T-helper 2 cell (primary cell): ENCODE data around the gene COL19A1.
"Not testable (repeated sequence)": the region's sequence is repeated elsewhere in the genome, so short reads cannot be mapped to it uniquely, and the experiment has no call there.

Experiments
- DNase-seq, 5 experiments: peaks; one replicate each; pipeline versions ENCODE4 v3.0.0 to v3.0.0-alpha.2; 2012 to 2022
- total RNA-seq, 2 donors: gene quantifications; one replicate each; lab custom pipeline; 2026; lab: John Stamatoyannopoulos, UW

Gene COL19A1
- total RNA-seq: 0 to 0.34 reads per million in 2 donors

DNA sequence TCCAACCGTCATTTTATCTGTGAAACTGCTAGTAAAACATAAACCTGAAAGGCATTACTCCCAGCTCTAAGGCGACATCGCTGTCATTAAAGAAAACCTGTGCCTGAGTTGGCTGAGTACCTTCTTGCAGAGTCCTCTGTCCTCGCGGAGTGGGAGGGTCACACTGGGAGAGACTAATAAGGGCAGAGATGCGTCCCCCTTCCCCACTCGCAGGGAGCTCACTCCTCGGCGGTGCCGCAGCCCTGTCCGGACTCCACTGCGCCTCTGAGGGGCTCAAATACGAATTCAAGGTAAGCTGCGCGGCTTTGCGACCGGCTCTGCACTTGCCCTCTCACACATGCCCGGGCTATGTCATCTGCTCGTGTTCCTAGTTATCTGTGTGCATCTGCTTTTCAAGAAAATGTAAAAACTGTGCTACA is at the start of gene COL19A1:
Gene COL19A1, plus strand, starts transcription at position 206 of the 419 bp plus-strand sequence. CDS start 13,012 bp downstream, outside the sequence.
- DNase-seq: peak in 3 of 5 experiments; percentile 9 to 25 (median 11)

DNA sequence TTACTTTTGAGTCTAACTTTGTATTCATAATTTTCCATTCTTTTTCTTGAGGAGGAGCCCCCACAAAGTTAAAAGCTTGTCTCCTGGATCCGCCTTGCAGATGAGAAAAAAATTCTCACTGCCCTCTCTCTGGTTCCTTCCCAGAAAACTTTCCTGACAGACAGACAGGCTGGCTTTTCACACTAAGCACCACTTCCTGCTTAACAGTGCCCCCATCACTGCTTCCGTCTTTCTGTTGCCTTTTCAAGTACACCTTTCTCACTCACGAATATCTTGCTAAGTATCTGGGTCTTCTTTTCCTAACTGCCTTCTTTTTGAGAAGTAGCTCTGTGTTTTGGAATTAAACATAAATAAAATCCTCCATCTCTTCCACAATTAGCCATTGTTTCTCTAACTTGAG is 49.8 kb upstream of the COL19A1 start:
- peak in 2 of 5 experiments; percentile 10 to 59 for DNase-seq

DNA sequence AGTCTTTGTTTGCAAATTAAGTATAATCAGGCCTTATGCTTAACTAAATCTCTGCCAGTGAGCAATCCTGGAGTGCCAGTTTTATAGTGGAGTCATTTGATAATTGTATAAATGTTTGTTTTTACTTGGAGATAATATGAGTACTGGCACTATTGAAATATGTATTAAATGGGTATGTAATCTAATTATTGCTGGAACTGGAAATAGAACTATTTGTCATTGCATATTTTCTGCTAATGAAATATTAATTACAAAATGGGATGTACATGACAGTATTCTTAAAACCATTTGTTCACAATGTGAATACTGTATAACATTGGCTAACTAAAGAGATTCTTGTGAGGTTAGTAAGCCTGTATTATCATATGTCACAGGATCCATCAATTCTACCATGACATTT is 49.0 kb upstream of the COL19A1 start:
- DNase-seq: no peak

DNA sequence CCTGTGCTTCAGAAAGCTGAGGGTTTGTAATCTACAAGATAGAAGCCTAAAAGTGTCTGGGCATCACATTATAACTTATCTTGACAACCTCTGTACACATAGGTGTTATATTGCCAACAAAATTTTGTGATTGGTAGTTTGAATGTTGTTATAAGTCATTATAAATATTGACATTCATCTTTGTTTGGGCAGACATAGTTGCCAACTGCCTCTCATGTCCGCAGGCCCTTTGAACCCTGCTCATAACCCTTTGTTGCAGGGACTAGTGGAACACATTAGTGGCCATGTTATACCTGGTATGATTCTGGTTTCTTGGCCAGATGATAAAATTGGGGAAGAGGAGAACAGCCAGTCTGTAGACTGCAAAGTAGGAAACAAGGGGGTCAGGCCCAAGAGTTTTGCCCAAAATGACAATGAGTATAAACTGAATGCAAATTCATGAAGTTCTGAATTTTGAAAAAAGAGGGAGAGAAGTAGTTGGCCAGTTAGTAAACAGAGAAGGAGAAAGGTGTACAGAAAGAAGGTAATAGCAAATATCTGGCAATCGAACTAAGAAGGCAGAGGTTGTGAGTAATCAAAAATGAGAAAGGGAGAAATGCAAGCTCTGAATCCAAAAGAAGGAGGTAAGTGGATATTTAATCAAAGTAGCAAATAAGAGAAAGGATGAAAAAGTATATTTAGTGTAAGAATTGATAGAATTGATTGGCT is 48.0 kb upstream of the COL19A1 start:
- no peak for DNase-seq

DNA sequence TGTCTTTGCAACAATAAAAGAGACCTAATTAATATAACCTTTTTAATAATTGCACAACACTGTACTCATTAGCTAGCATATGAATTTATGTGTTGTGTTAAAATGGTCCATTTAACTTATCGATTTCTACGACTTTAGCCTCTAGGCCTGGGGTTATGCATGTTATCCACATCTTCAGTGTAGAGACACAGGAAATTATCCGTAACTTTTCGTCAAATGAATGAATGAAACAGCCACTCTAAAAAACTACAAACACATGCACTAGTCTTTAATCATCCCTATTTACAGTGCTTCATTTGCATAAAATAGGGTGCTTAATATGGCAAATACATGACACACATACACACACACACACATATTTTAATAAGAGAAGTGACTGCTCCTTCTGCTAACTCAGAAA is 47.2 kb upstream of the COL19A1 start:
- no peak for DNase-seq

DNA sequence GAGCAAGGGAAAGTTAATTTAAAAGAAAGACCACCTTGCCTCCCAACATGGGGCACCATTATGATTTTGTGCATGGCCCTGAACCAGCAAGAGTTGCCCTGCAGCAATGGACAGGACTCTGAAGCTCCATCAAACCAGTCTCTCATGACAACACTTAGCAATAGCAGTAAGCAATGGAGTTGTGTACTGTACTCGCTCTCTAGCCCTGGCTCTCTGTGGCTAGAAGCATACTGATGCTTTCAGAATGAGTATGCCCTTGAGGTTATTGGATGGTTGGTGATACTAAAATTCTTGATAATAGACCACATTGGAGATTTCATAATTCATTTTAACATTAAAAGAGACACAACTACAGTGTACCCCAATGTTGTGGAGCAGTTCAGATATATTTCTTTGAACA is 46.3 kb upstream of the COL19A1 start:
- peak in 1 of 5 experiments; percentile 80 for DNase-seq

DNA sequence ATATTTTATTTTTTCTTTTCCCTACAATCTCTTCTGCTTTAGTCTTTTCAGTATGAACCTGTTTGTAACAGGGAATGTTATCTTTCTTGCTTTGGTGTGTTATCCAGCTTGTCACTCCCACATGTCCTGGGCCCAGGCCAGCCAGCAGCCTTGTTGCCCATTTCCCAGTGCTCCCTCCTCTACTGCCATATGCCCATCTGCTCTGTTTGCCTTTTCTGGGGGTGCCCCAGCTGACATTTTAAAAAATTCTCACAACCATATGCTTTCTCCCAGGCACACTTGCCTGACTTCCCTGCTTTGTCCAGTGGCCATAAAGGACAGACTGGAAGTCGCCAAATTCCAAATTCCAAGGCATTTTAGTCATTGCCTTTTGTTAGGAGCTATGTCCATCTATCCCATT is 45.9 kb upstream of the COL19A1 start:
- no peak for DNase-seq

DNA sequence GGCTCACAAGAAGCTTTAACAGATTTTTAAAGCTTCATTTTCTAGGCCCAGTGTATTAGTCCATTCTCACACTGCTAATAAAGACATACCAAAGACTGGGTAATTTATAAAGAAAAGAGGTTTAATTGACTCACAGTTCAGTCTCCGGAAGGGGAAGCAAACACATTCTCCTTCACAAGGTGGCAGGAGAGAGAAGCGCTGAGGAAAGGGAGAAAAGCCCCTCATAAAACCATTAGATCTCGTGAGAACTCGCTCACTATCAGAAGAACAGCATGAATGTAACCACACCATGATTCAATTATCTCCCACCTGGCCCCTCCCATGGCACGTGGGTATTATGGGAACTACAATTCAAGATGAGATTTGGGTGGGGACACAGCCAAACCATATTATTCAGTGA is 42.0 kb upstream of the COL19A1 start:
- DNase-seq: not testable (repeated sequence)

DNA sequence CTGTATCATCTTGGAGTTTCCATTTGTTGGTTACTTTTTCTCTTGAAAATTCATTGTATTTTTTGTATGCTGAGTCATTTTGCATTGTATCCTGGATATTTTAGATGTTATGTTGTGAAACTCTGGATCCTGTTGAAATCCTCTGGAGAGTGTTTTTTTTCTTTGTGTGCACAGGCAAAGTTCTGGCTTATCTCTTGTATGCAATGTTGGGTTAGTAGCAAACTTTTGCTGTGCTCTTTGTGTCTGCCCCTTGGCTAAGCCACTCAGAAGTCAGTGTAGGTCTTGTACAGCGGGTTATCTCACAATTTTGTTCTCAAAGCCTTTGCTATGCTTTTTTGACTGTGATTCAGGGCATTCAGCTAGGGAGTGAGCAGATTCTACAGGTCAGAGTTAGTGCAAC is 40.5 kb upstream of the COL19A1 start:
- no peak for DNase-seq

DNA sequence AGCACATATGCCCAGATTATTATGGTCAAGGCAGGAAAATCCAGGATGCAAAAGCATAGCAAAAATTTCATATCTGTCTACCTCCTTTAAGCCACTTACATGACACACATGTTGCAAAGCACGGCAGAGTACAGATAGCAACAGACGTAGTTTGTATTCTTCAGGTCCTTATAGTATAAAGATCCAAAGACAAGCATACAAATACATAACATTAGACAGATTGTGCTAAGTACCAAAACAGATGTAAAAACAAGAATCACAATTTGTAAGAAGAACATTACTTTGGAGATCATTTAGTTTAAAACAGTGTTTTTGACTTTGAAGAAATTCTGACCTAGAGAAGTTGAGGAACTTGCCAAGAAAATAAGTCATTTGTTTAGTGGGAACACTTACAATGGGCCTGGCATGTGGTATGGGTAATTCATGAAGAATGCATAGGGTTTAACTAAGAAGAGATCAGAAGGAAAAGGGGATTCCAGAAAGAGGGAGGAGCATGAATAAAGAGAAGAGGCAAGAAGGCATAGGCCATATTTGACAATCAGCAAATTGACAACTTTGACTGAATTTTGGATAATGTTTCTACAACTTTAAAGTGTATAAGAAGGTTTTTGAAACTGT is 39.0 kb upstream of the COL19A1 start:
- no peak for DNase-seq

DNA sequence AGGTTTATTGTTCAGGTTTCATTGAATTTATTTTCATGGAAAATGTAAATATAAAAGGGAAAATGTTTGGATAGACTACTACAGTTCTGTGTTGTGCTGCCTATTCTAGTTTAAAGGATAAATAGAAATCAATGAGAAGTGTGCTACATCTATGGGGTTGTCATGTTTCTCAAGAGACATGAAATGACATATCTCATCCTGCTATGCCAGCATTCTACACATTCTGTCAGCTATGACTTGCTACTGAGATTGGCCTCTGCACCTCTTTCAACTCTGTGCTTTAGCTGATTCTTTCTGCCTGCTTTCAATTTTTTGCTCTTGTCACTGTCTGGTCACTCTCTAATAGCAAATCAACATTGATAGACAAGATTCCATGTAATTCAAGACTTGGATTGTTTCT is 33.8 kb upstream of the COL19A1 start:
- DNase-seq: no peak

DNA sequence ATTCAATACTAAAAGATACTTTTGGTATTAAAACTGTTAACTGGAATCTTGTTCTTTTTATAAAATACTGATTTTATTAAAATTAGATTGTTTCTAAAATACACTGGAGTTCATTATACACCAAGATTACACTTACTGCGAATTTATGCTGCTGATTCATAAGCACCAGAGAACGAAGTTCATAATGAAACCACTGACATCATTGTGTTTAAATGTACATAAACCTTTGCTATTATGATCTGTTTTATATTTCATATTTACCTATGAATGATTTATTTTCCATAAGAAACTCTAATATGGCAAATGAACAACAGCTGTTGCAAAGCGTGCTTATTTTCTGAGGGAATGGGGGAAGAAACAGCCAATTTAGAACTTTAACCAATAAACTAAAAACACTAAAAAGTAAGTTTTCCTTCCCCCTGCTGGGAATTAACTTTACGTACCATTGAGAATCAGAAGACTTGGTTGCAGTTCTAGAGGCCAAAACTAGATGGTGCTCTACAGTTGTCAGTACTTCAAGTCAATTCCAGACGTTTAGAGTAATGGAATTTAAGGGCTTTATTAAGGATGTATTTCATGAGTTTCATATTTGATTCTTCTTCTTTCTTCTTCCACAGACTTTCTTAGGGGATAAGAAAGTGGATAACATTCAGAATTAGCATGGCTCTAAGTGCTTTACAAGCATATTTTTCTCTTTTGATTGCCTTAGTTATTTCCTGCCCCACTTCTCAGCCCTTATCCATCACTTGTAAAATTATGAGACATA is 30.8 kb upstream of the COL19A1 start:
- peak in 1 of 5 experiments; percentile 44 for DNase-seq

DNA sequence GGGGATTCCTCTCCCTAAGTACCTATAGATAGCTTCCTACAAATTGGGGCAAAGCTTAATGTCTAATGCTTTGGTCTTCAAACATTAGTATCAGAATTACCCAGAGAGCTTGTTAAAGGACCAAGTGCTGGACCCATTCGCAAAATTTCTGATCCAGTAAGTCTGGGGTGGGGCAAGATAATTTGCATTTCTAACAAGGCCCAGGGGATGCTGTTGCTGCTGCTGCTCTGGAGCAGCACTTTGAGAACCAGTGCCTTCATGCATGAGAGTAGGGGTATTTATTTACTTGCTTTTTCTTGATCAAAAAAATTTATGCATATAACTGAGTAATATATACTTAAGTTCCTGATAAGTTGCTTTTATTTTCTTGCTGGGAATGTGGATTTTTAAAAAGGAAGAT is 24.5 kb upstream of the COL19A1 start:
- no peak for DNase-seq

DNA sequence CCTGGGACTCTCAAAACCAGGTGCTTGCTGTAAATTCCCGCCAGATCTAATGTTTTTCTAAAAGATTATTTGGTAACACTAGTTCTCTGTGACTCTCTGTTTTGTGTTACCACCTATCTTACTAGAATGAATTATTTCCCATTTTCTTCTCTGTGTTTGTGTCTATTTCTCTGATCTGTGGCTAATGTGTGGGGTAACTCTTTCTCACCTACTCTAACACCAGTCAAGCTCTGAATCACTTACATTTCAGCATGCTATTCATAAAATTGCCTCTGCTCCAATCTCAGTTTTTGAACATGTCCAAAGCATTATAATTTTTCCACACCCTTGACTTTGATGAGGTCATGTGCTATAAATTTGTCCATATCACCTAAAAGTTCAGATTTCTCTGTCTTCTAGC is 23.2 kb upstream of the COL19A1 start:
- DNase-seq: no peak

DNA sequence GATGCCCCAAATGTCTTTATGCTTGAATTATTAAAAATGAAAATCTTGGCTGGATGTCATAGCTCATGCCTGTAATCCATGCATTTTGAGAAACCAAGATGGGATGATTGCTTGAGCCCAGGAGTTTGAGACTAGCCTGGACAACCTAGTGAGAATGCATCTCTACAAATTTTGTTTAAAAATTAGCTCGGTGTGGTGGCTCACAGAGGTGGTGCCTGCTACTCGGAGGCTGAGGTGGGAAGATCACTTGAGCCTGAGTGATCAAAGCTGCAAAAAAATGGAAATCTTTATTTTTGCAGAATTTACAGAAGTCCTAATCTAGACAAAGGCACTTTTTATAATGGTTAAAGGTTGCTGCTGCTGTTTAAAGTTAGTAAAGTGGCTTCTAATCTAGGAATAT is 20.0 kb upstream of the COL19A1 start:
- no peak for DNase-seq

DNA sequence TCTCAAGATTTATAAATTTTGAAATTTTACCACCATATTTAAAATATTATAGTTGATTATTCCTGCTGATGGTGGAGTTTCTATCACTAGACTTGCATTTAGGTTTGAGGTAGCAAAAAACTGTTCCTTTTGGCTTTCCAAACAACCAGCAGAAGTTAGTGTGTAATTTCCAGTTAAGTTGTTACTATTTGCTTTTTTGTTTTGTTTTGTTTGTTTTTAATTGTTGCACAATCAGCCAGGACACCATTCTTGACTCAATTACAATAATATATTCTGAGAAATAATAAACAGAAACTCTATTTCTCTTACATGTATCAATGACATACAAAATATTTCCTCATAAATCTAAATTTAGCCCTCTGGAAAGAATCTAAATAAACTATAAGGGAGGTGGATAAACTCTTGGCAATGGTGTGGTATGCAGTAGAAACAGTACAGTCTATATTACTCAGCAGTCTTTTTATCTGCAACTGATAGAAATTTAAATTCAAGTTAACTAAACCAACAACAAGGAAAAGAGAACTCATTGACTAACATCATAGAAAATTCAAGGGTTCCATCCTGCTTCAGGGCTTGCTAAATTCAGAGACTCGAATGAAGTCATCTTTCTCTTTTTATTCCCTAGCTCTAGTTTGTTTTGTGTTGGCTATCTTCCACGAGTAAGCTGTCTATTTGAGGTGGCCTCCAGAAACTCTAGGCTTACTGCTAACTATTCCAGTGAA is 19.4 kb upstream of the COL19A1 start:
- no peak for DNase-seq

DNA sequence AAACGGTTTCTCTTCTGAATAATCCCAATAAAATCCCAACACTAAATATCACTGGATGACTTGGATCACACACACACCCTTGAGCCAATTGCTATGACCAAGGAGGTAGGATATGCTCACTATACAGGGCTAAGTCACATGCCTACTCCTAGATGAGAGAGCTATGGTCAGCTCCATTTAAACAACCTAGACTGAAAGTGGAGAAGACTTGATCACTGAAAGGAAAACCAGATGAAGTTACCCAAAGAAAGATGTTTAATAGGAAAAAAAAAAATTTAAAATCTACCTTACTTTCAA is 18.9 kb upstream of the COL19A1 start:
- no peak for DNase-seq

DNA sequence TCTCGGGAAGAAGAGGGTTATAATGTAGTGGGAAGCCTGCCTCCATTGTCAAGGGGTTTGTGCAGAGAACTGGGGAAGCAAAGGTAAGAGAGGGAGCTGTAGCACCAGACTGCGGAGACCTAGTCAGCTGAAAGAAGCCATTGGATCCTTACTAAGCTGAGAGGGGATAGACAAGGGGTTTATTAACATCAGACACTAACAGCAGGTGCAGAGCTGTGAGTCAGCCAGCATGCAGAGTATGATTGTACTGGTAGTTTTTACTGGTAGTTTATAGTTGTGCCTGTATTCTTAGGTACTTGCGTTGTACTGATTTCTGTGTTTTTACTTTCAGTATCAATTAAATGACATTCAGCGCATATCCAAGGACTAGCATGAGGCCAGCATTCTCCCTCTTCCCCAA is 17.8 kb upstream of the COL19A1 start:
- no peak for DNase-seq

DNA sequence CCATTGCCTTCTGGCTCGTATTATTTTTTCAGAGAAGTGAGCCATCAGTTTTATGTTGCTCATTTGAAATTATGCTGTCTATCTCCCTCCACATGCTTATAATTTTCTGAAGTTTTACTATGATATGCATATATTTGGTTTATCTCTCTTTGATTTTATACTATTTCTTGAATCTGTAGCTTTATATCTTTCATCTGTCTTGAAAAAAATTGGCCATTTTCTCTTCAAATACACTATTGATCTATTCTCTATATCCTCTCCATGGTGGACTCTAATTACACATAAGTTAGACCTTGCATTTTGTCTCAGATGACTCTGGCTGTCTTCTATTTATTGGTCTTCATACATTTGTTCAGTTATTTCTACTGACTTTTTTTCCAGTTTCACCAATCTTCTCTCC is 13.7 kb upstream of the COL19A1 start:
- DNase-seq: no peak

DNA sequence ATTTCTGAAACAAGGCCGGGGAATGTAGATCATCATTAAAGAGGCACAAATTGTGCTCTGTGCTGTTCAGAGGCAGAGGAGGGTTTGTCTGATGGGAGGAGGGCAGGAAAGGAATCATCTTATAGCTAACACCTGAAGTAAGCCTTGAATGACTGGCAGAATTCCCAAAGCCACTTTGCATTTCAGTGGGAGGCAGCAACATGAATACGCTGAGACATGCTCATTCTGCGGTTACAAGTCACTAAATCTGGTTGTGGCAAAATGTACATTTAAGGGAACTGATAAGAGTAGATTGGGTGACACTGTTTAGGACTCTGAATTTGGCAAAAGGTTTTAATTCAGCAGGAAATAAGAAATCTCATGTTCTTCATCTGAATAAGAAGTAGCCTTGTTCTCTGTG is 4.4 kb upstream of the COL19A1 start:
- no peak for DNase-seq

DNA sequence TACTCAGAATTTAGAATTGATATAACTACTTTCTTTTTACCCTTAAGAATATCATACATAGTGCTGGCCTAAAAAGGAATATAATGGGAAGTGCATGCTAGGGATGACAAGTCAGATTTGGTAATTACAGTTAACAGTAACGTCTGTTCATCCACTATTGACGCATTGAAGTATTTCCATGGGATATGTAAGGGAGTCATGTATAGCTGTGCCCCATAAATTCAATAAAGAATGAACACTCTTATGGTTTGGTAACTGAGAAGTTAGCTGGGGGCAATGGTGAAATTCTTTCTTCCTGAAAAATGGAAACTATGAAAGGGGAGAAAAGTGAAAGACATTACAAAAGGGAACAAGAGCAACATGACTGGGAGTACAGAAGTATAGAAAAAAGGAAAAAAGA is 2.6 kb upstream of the COL19A1 start:
- DNase-seq: no peak

DNA sequence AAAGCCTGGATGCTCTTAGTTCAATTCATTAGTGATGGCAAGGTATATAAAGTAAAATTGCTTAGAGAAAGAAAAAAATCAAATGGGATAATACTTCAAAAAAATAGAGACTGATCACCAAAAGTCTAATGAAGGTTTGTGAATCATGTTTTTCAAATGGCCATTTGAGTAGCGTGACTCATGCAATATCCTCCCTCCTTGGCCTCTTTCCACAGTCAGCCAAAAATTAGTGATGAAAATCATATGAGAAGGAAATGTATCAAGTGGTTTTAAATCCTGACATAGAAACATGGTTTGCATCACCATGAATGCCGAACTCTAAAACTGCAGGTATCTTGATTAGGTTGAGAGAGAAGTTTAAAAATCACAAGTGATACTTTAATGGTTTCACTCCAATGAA is 1.2 kb upstream of the COL19A1 start:
- no peak for DNase-seq
